ENCODE measurements around the gene NKAIN2.

Gene NKAIN2

DNA sequence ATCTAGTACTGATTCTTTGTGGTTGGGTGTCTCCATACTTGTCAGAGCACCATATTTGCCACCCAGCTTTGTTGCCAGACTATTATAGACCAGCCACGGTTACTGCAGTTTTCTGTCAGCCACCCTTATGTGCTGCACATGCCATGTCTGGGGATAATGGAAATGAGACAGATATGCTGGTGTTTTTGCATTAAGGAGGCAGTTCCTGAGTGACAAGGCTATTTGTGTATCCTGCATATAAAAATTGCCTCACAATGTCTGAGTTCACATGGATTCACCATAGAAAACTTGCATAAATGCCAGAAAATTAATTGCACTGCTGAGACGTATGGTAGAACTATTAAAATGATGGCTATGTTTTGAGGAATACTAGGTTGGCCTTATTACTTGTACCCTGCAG is 51.8 kb downstream of the NKAIN2 start:
- ChIA-PET CTCF (no interaction called here), POLR2A (no interaction called here)
- Histone ChIP-seq H3K36me3 (ENCODE audit: control insufficient read depth in 2 of 2, insufficient read depth in 1 of 2, low read length in 2 of 2) (no peaks in the 10 kb centered on the region), H3K4me3 (ENCODE audit: low read depth, low read length) (no peak overlapping the region), H3K4me1 (ENCODE audit: control insufficient read depth, insufficient read depth, low read length) (peaks cover 30% of the 10 kb centered on the region), H3K9me3 (ENCODE audit: control insufficient read depth, insufficient read depth, low read depth, low read length) (no peaks in the 10 kb centered on the region), H3K27ac (ENCODE audit: extremely low read depth, low read depth, low read length) (no peak overlapping the region)
- TF ChIP-seq ZNF830 (tag by site-specific recombination; IDR thresholded peaks at IDR 0.05; ENCODE audit: low read depth), result no peak
- TF ChIP-seq ZNF248 (tag by site-specific recombination; IDR thresholded peaks at IDR 0.05), result no peak
- no peak for TF ChIP-seq KLF16 (tag by site-specific recombination; IDR thresholded peaks at IDR 0.05)
- no peak for TF ChIP-seq ZNF23 (tag by site-specific recombination; IDR thresholded peaks at IDR 0.05; ENCODE audit: borderline replicate concordance)
- no peak for TF ChIP-seq ZNF513 (tag by site-specific recombination; IDR thresholded peaks at IDR 0.05)
- TF ChIP-seq MZF1 (tag by site-specific recombination; IDR thresholded peaks at IDR 0.05; ENCODE audit: borderline replicate concordance), result 0 out of 2 replicates have a peak, but pooled peaks have one; percentile 14
- no peak for TF ChIP-seq ZNF155 (tag by site-specific recombination; IDR thresholded peaks at IDR 0.05)
- TF ChIP-seq ZNF19 (tag by site-specific recombination; IDR thresholded peaks at IDR 0.05; ENCODE audit: low read depth), result no peak
- no peak for TF ChIP-seq ZNF549 (tag by site-specific recombination; IDR thresholded peaks at IDR 0.05)
- no peak for TF ChIP-seq ZNF571 (tag by site-specific recombination; IDR thresholded peaks at IDR 0.05)
- no peak for TF ChIP-seq ZNF791 (tag by site-specific recombination; IDR thresholded peaks at IDR 0.05)
- TF ChIP-seq ZNF398 (tag by site-specific recombination; IDR thresholded peaks at IDR 0.05), result no peak
- TF ChIP-seq ZNF529 (tag by site-specific recombination; IDR thresholded peaks at IDR 0.05; ENCODE audit: insufficient replicate concordance), result no peak
- peak; percentile 71 for TF ChIP-seq ZBTB44 (tag by site-specific recombination; IDR thresholded peaks at IDR 0.05)
- TF ChIP-seq ZNF10 (tag by site-specific recombination; IDR thresholded peaks at IDR 0.05), result no peak
- TF ChIP-seq ZFHX2 (tag by site-specific recombination; conservative IDR thresholded peaks at IDR 0.05), result no peak
- TF ChIP-seq ZBTB21 (tag by site-specific recombination; IDR thresholded peaks at IDR 0.05), result no peak
- 0 out of 2 replicates have a peak, but pooled peaks have one; percentile 25 for TF ChIP-seq YY2 (tag by site-specific recombination; IDR thresholded peaks at IDR 0.05)
- TF ChIP-seq ZNF664 (tag by site-specific recombination; IDR thresholded peaks at IDR 0.05), result no peak
- TF ChIP-seq ZBTB17 (tag by site-specific recombination; IDR thresholded peaks at IDR 0.05), result 0 out of 2 replicates have a peak, but pooled peaks have one; percentile 21

GRCh38 chr6:123859291-123859690 is 55.6 kb downstream of the NKAIN2 start:
- H3K4me1 ChIP-seq (ENCODE audit: control insufficient read depth, insufficient read depth, low read length), result peaks cover 30% of the 10 kb centered on the region
- POLR2A ChIA-PET, result no interaction called here
- TF ChIP-seq AEBP2 (tag by site-specific recombination; IDR thresholded peaks at IDR 0.05; ENCODE audit: borderline replicate concordance), result no peak
- no peak for TF ChIP-seq EGR2 (tag by site-specific recombination; IDR thresholded peaks at IDR 0.05; ENCODE audit: low read depth)
- TF ChIP-seq, protein P1, sequence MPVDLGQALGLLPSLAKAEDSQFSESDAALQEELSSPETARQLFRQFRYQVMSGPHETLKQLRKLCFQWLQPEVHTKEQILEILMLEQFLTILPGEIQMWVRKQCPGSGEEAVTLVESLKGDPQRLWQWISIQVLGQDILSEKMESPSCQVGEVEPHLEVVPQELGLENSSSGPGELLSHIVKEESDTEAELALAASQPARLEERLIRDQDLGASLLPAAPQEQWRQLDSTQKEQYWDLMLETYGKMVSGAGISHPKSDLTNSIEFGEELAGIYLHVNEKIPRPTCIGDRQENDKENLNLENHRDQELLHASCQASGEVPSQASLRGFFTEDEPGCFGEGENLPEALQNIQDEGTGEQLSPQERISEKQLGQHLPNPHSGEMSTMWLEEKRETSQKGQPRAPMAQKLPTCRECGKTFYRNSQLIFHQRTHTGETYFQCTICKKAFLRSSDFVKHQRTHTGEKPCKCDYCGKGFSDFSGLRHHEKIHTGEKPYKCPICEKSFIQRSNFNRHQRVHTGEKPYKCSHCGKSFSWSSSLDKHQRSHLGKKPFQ (tag by site-specific recombination; IDR thresholded peaks at IDR 0.05), result no peak
- TF ChIP-seq ZNF214 (tag by site-specific recombination; IDR thresholded peaks at IDR 0.05; ENCODE audit: borderline replicate concordance), result no peak
- TF ChIP-seq ZNF423 (tag by site-specific recombination; IDR thresholded peaks at IDR 0.05), result no peak
- no peak for TF ChIP-seq ZNF473 (tag by site-specific recombination; IDR thresholded peaks at IDR 0.05)
- TF ChIP-seq TRIM28 (IDR thresholded peaks at IDR 0.05; ENCODE audit: borderline replicate concordance, low read length), result no peak
- no peak for TF ChIP-seq ZSCAN16 (tag by site-specific recombination; IDR thresholded peaks at IDR 0.05)
- TF ChIP-seq ZNF544 (tag by site-specific recombination; IDR thresholded peaks at IDR 0.05), result no peak
- no peak for TF ChIP-seq ZNF302 (tag by site-specific recombination; IDR thresholded peaks at IDR 0.05; ENCODE audit: low read depth)
- TF ChIP-seq ZNF768 (tag by site-specific recombination; IDR thresholded peaks at IDR 0.05), result no peak

More at GRCh38 chr6:123859291-123859690, 55.6 kb downstream of the NKAIN2 start:
- Histone ChIP-seq H3K4me3 (ENCODE audit: low read depth, low read length) (no peak overlapping the region), H3K36me3 (ENCODE audit: control insufficient read depth in 2 of 2, insufficient read depth in 1 of 2, low read length in 2 of 2) (no peaks in the 10 kb centered on the region), H3K27ac (ENCODE audit: extremely low read depth, low read depth, low read length) (no peak overlapping the region), H3K9me3 (ENCODE audit: control insufficient read depth, insufficient read depth, low read depth, low read length) (no peaks in the 10 kb centered on the region)
- CTCF ChIA-PET, result no interaction called here
